HepG2 (cell line): ENCODE results near the gene PARVB.

Experiments used
- ARNT ChIP-seq: fragments of 450-650 bp; IDR thresholded peaks from 2 replicates; pipeline ENCODE4 v1.6.1; 2017
- CAMTA2 ChIP-seq: sonication (generic); formaldehyde crosslinking; IDR thresholded peaks from 2 replicates; pipeline ENCODE4 v1.4.0; 2020; ENCODE audit warnings: mild to moderate bottlenecking, missing genetic modification reagents, borderline replicate concordance
- CTCF ChIP-seq: sonication (generic); formaldehyde crosslinking; IDR thresholded peaks from 2 replicates; pipeline ENCODE4 v1.5.0; 2020; ENCODE audit warnings: mild to moderate bottlenecking, missing genetic modification reagents, moderate library complexity
- HCFC1 ChIP-seq: fragments of 150-350 bp; IDR thresholded peaks from 2 replicates; pipeline ENCODE4 v1.6.1; 2014; ENCODE audit warnings: low read depth, low read length
- MZF1 ChIP-seq: sonication (generic); formaldehyde crosslinking; IDR thresholded peaks from 2 replicates; pipeline ENCODE4 v1.8.1; 2023; ENCODE audit warnings: mild to moderate bottlenecking, missing genetic modification reagents, borderline replicate concordance
- NFAT5 ChIP-seq: sonication (generic); formaldehyde crosslinking; IDR thresholded peaks from 2 replicates; pipeline ENCODE4 v1.4.0; 2020; ENCODE audit warnings: missing genetic modification reagents
- POLR2AphosphoS5 ChIP-seq: IDR thresholded peaks from 2 replicates; pipeline ENCODE4 v1.6.1; 2012; ENCODE audit warnings: low read depth, low read length
- RNF219 ChIP-seq: sonication (generic); formaldehyde crosslinking; IDR thresholded peaks from 2 replicates; pipeline ENCODE4 v1.5.0; 2020; ENCODE audit warnings: mild to moderate bottlenecking, missing genetic modification reagents
- RORA ChIP-seq: sonication (generic); formaldehyde crosslinking; IDR thresholded peaks from 2 replicates; pipeline ENCODE4 v1.5.0; 2020; ENCODE audit warnings: mild to moderate bottlenecking, missing genetic modification reagents, moderate library complexity
- ZBTB34 ChIP-seq: sonication (generic); formaldehyde crosslinking; IDR thresholded peaks from 2 replicates; pipeline ENCODE4 v1.8.0; 2022; ENCODE audit warnings: mild to moderate bottlenecking, missing genetic modification reagents
- ZEB1 ChIP-seq: IDR thresholded peaks from 2 replicates; pipeline ENCODE4 v1.6.1; 2012; ENCODE audit warnings: mild to moderate bottlenecking, low read depth, inconsistent platforms; ENCODE audit not compliant: insufficient replicate concordance
- ZSCAN30 ChIP-seq: sonication (generic); formaldehyde crosslinking; IDR thresholded peaks from 2 replicates; pipeline ENCODE4 v1.5.0; 2020; ENCODE audit warnings: mild to moderate bottlenecking, missing genetic modification reagents

- TF ChIP-seq ARNT (no peak), CTCF (CRISPR knock-in tag) (no peak), ZSCAN30 (CRISPR knock-in tag) (no peak), CAMTA2 (no peak), MZF1 (no peak), POLR2AphosphoS5 (no peak), HCFC1 (no peak), RNF219 (CRISPR knock-in tag) (no peak), RORA (no peak), ZBTB34 (CRISPR knock-in tag) (no peak), ZEB1 (no peak), NFAT5 (CRISPR knock-in tag) (no peak)
These were observed 33.4 kb downstream of the PARVB start for GRCh38 chr22:44057401-44057987.
